ENCODE measurements around the gene WAC. TPM values are rescaled to one million over a fixed set of nuclear protein-coding genes. Genes with fewer than 3 reads are reported as not detected.

Gene WAC
- total RNA-seq, 2 experiments from 2014 or later, result 95.2 to 102 TPM

DNA sequence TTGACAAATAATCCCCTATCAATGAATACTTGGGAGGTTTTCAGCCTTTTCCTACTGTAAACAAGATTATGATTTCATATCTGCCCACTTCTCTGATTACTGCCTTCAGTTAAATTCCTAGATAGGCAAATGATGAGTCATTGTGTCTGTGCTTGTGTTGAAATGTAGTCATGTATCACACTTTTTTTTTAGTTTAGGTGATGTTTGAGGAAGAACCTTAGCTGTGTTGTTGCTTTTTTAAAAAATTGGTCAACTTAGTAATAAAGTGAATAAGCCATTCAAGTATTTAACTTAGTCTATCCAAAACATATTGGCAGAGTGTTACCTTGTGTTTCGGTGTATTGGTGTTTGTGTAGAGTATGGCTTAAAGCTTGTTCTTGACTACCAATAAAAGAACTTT is 60.0 kb downstream of the WAC start:
- intact Hi-C loops (cut with micrococcal nuclease), result no loop called here
- ATAC-seq (no peak), DNase-seq (no peak)
- TF ChIP-seq CTCF (IDR thresholded peaks at IDR 0.05), result no peak
- H3K9me3 Mint-ChIP-seq, result no peaks in the 10 kb centered on the region
- peaks cover 56% of the 10 kb centered on the region for H3K4me1 Mint-ChIP-seq (ENCODE audit: low read depth)
- peak overlapping the region; percentile 48 for H3K27ac Mint-ChIP-seq
- H3K4me3 Mint-ChIP-seq, result no peak overlapping the region
- peaks cover 60% of the 10 kb centered on the region for H3K36me3 Mint-ChIP-seq (ENCODE audit: low read depth)
- H3K27me3 Mint-ChIP-seq, result no peaks in the 10 kb centered on the region
- CTCF ChIA-PET, result interaction anchor here (1.0 kb wide), 1 partner anchor 14 kb away, joined by 3 read pairs; no protein-coding TSS in a partner anchor
- POLR2A ChIA-PET, result interaction anchor here (0.8 kb wide), 1 partner anchor 55 kb away, joined by 3 read pairs; no protein-coding TSS in a partner anchor

DNA sequence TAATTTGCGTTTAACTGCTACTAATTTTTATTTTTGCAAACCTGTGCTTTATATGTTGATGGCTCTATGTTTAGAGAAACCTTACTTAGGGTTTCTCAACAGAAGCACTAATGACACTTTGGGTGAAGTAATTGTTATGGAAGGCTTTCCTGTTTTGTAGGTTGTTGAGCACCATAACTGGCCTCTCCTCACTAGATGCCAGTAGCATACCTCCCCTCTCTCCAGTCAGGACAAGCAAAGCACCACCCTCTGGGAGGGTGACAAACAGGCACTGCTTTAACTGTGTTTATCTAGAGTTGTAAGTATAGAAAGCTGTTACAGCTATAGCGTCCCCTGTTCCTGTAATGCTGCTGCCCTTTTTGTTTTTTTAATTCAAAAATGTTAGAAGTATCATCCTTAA is 60.9 kb downstream of the WAC start:
- DNase-seq, result no peak
- ChIA-PET CTCF (interaction anchor here (1.0 kb wide), 1 partner anchor 13 kb away, joined by 3 read pairs; no protein-coding TSS in a partner anchor), POLR2A (interaction anchor here (0.8 kb wide), 1 partner anchor 56 kb away, joined by 3 read pairs; no protein-coding TSS in a partner anchor)
- Mint-ChIP-seq H3K9me3 (no peaks in the 10 kb centered on the region), H3K36me3 (ENCODE audit: low read depth) (peaks cover 60% of the 10 kb centered on the region), H3K4me3 (no peak overlapping the region), H3K27ac (peak overlapping the region; percentile 3), H3K4me1 (ENCODE audit: low read depth) (peaks cover 58% of the 10 kb centered on the region), H3K27me3 (no peaks in the 10 kb centered on the region)
- no peak for TF ChIP-seq CTCF (IDR thresholded peaks at IDR 0.05)
- intact Hi-C loops (cut with micrococcal nuclease), result no loop called here
- ATAC-seq, result peak; percentile 13

GRCh38 chr10:28594406-28594805 is 61.5 kb downstream of the WAC start:
- ATAC-seq (peak; percentile 64), DNase-seq (no peak)
- Mint-ChIP-seq H3K27me3 (no peaks in the 10 kb centered on the region), H3K36me3 (ENCODE audit: low read depth) (peaks cover 60% of the 10 kb centered on the region), H3K9me3 (no peaks in the 10 kb centered on the region), H3K4me3 (no peak overlapping the region), H3K27ac (peak overlapping the region; percentile 50), H3K4me1 (ENCODE audit: low read depth) (peaks cover 58% of the 10 kb centered on the region)
- intact Hi-C loops (cut with micrococcal nuclease), result no loop called here
- ChIA-PET POLR2A (no interaction called here), CTCF (interaction anchor here (1.5 kb wide), 1 partner anchor 9 kb away, joined by 3 read pairs; no protein-coding TSS in a partner anchor)
- no peak for TF ChIP-seq CTCF (IDR thresholded peaks at IDR 0.05)

DNA sequence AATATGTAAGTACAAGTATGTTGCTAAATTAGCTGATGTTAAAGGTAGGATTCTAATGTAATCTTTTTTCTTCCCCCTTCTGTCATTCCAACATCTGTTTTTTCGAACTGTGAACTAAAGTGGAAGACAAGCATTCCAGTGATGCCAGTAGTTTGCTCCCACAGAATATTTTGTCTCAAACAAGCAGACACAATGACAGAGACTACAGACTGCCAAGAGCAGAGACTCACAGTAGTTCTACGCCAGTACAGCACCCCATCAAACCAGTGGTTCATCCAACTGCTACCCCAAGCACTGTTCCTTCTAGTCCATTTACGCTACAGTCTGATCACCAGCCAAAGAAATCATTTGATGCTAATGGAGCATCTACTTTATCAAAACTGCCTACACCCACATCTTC is 62.7 kb downstream of the WAC start:
- Mint-ChIP-seq H3K36me3 (ENCODE audit: low read depth) (peaks cover 62% of the 10 kb centered on the region), H3K4me3 (no peak overlapping the region), H3K27me3 (no peaks in the 10 kb centered on the region), H3K27ac (no peak overlapping the region), H3K9me3 (no peaks in the 10 kb centered on the region), H3K4me1 (ENCODE audit: low read depth) (peaks cover 61% of the 10 kb centered on the region)
- ATAC-seq (no peak), DNase-seq (no peak)
- intact Hi-C loops (cut with micrococcal nuclease), result no loop called here
- ChIA-PET CTCF (interaction anchor here (1.5 kb wide), 1 partner anchor 10 kb away, joined by 3 read pairs; no protein-coding TSS in a partner anchor), POLR2A (no interaction called here)
- TF ChIP-seq CTCF (IDR thresholded peaks at IDR 0.05), result no peak

DNA sequence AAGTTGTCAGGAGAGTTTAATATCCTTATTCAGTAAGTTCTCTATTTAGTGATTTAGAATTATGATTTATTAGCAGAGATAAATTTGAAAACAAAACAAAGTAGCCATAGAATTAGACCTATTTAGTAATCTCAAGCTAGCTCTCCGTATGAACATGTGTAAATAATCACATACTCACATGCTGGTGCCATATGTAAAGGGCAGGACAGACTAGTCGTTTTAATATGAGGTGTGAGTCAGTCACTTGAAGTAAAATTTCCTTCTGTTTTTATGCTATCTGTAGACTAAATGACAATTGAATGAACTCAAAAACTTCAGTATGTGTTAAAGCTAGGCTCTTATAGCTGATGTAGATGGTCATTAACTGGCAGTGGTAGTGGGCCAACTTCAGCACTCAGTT is 67.1 kb downstream of the WAC start:
- intact Hi-C loops (cut with micrococcal nuclease), result no loop called here
- H3K27ac Mint-ChIP-seq, result no peak overlapping the region
- DNase-seq, result no peak
- no peak for ATAC-seq
- peaks cover 55% of the 10 kb centered on the region for H3K4me1 Mint-ChIP-seq (ENCODE audit: low read depth)
- no peaks in the 10 kb centered on the region for H3K27me3 Mint-ChIP-seq
- ChIA-PET CTCF (interaction anchor here (1.4 kb wide), 1 partner anchor 10 kb away, joined by 3 read pairs; no protein-coding TSS in a partner anchor), POLR2A (no interaction called here)
- peaks cover 60% of the 10 kb centered on the region for H3K36me3 Mint-ChIP-seq (ENCODE audit: low read depth)
- H3K4me3 Mint-ChIP-seq, result no peak overlapping the region
- no peaks in the 10 kb centered on the region for H3K9me3 Mint-ChIP-seq
- TF ChIP-seq CTCF (IDR thresholded peaks at IDR 0.05), result no peak
